ENCODE results near the gene PANK4.

- no peak for TF ChIP-seq TAF1 (IDR thresholded peaks at IDR 0.05; ENCODE audit: low read depth, low read length)
- TF ChIP-seq, protein P1, sequence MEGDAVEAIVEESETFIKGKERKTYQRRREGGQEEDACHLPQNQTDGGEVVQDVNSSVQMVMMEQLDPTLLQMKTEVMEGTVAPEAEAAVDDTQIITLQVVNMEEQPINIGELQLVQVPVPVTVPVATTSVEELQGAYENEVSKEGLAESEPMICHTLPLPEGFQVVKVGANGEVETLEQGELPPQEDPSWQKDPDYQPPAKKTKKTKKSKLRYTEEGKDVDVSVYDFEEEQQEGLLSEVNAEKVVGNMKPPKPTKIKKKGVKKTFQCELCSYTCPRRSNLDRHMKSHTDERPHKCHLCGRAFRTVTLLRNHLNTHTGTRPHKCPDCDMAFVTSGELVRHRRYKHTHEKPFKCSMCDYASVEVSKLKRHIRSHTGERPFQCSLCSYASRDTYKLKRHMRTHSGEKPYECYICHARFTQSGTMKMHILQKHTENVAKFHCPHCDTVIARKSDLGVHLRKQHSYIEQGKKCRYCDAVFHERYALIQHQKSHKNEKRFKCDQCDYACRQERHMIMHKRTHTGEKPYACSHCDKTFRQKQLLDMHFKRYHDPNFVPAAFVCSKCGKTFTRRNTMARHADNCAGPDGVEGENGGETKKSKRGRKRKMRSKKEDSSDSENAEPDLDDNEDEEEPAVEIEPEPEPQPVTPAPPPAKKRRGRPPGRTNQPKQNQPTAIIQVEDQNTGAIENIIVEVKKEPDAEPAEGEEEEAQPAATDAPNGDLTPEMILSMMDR (IDR thresholded peaks at IDR 0.05; ENCODE audit: control extremely low read depth in 1 of 3, insufficient read depth in 1 of 3, low read depth in 1 of 3, low read length in 3 of 3), result no peak
- TF ChIP-seq POLR2AphosphoS5 (IDR thresholded peaks at IDR 0.05; ENCODE audit: low read depth, low read length), result no peak
- TF ChIP-seq POLR2A (IDR thresholded peaks at IDR 0.05; ENCODE audit: control extremely low read depth in 1 of 2, low read depth in 2 of 2, low read length in 2 of 2), result no peak
- TF ChIP-seq RAD21 (IDR thresholded peaks at IDR 0.05 in 1 of 2, conservative IDR thresholded peaks at IDR 0.05 in 1 of 2; ENCODE audit: low read depth in 2 of 2, low read length in 2 of 2), result no peak
- TF ChIP-seq ZNF274 (IDR thresholded peaks at IDR 0.05; ENCODE audit: borderline replicate concordance, extremely low read depth, low read length), result no peak
- TF ChIP-seq TEAD4 (IDR thresholded peaks at IDR 0.05; ENCODE audit: low read depth, low read length), result no peak
- TF ChIP-seq, protein P2, sequence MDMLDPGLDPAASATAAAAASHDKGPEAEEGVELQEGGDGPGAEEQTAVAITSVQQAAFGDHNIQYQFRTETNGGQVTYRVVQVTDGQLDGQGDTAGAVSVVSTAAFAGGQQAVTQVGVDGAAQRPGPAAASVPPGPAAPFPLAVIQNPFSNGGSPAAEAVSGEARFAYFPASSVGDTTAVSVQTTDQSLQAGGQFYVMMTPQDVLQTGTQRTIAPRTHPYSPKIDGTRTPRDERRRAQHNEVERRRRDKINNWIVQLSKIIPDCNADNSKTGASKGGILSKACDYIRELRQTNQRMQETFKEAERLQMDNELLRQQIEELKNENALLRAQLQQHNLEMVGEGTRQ (IDR thresholded peaks at IDR 0.05; ENCODE audit: low read length), result no peak
- TF ChIP-seq JUN (IDR thresholded peaks at IDR 0.05; ENCODE audit: low read depth, low read length), result no peak
- TF ChIP-seq CHD1 (IDR thresholded peaks at IDR 0.05; ENCODE audit: low read depth, low read length), result no peak
- TF ChIP-seq JUND (IDR thresholded peaks at IDR 0.05; ENCODE audit: low read length), result no peak
- no peak for TF ChIP-seq E2F6 (IDR thresholded peaks at IDR 0.05)
- TF ChIP-seq EZH2 (IDR thresholded peaks at IDR 0.05; ENCODE audit: low read depth, low read length, severe bottlenecking), result no peak
- TF ChIP-seq, protein P3, sequence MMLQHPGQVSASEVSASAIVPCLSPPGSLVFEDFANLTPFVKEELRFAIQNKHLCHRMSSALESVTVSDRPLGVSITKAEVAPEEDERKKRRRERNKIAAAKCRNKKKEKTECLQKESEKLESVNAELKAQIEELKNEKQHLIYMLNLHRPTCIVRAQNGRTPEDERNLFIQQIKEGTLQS (IDR thresholded peaks at IDR 0.05; ENCODE audit: insufficient read depth, low read depth, low read length), result no peak
These were observed 45.4 kb downstream of the PANK4 start for GRCh38 chr1:2480986-2481364.

Data from H1 (cell line).